Measurements from ENCODE around the gene CES2.

DNA sequence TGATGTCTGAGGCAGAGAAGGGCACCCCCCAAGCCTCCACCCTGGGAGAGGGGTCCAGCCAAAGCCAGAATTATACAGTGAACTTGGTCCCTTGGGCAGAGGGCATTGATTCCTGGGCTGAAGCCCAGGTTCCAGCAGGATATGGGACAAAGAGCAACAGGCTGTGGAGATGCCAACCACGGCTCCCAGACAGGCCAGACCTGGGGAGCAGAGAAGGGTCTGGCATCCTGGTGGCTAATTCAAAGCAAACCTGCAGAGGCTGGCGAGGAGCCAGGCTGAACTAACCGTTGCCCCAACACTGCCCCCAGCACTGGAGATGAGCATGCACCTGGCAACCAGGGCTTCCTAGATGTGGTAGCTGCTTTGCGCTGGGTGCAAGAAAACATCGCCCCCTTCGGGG is 28.7 kb downstream of the CES2 start:
- TF ChIP-seq RARB (CRISPR knock-in tag; IDR thresholded peaks at IDR 0.05) (no peak), ZNF565 (CRISPR knock-in tag; conservative IDR thresholded peaks at IDR 0.05; ENCODE audit: low read depth) (no peak), ZFP3 (CRISPR knock-in tag; IDR thresholded peaks at IDR 0.05) (no peak), CSRNP3 (CRISPR knock-in tag; IDR thresholded peaks at IDR 0.05) (no peak), ARNTL (CRISPR knock-in tag; IDR thresholded peaks at IDR 0.05; ENCODE audit: borderline replicate concordance, low read depth) (no peak), OSR1 (CRISPR knock-in tag; IDR thresholded peaks at IDR 0.05) (no peak), ZC3H10 (CRISPR knock-in tag; IDR thresholded peaks at IDR 0.05) (no peak), PPARA (CRISPR knock-in tag; IDR thresholded peaks at IDR 0.05; ENCODE audit: borderline replicate concordance) (no peak), ISL1 (CRISPR knock-in tag; IDR thresholded peaks at IDR 0.05) (no peak), PATZ1 (CRISPR knock-in tag; IDR thresholded peaks at IDR 0.05; ENCODE audit: borderline replicate concordance) (no peak)
- TF ChIP-seq, protein P1, sequence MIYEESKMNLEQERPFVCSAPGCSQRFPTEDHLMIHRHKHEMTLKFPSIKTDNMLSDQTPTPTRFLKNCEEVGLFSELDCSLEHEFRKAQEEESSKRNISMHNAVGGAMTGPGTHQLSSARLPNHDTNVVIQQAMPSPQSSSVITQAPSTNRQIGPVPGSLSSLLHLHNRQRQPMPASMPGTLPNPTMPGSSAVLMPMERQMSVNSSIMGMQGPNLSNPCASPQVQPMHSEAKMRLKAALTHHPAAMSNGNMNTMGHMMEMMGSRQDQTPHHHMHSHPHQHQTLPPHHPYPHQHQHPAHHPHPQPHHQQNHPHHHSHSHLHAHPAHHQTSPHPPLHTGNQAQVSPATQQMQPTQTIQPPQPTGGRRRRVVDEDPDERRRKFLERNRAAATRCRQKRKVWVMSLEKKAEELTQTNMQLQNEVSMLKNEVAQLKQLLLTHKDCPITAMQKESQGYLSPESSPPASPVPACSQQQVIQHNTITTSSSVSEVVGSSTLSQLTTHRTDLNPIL (CRISPR knock-in tag; IDR thresholded peaks at IDR 0.05; ENCODE audit: low read depth) = no peak

Measured in SK-N-SH treated with all-trans-retinoic acid at 6 μM for 48 hours (cell line).